SU-DHL-6 (cell line): ENCODE measurements around the gene ZP4.

ENCODE experiments used
- EZH2phosphoT487 ChIP-seq: fragments of 200-600 bp; sonication (generic), shearing (Covaris generic); conservative IDR thresholded peaks from 2 replicates; pipeline ENCODE4 v1.6.1; 2018; ENCODE audit warnings: mild to moderate bottlenecking, antibody characterized with exemption, low read length, moderate library complexity, mixed read lengths
- TF ChIP-seq, protein P1 (sequence below): fragments of 200-600 bp; sonication (generic); IDR thresholded peaks from one replicate; pipeline ENCODE4 v1.5.1; 2017; ENCODE audit warnings: antibody characterized with exemption, mild to moderate bottlenecking, low read length, moderate library complexity; ENCODE audit not compliant: insufficient read depth, poor library complexity, severe bottlenecking

DNA sequence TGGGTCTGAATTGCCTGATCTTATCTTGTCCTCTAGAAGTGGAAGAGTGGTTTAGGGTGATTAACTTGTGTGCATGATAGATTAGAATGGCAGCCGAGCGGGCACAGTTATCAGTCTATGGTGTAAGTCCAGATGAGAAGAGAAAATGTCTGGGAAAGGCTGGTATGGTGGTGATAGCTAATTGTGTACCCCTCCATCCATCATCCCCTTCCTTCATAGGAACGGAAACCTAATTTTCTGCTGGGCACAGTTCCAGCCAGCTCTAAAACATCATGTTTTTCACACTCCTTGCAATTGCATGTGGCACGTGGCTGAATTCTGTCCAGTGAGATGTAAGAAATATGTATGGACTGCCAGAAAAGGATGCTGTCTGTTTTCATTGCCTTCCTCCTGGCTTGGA lies 40.9 kb upstream of the ZP4 start:
- TF ChIP-seq, protein P1, sequence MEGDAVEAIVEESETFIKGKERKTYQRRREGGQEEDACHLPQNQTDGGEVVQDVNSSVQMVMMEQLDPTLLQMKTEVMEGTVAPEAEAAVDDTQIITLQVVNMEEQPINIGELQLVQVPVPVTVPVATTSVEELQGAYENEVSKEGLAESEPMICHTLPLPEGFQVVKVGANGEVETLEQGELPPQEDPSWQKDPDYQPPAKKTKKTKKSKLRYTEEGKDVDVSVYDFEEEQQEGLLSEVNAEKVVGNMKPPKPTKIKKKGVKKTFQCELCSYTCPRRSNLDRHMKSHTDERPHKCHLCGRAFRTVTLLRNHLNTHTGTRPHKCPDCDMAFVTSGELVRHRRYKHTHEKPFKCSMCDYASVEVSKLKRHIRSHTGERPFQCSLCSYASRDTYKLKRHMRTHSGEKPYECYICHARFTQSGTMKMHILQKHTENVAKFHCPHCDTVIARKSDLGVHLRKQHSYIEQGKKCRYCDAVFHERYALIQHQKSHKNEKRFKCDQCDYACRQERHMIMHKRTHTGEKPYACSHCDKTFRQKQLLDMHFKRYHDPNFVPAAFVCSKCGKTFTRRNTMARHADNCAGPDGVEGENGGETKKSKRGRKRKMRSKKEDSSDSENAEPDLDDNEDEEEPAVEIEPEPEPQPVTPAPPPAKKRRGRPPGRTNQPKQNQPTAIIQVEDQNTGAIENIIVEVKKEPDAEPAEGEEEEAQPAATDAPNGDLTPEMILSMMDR, result no peak
- no peak for TF ChIP-seq EZH2phosphoT487
